ENCODE data around the gene KIAA0232. TPM values are rescaled to one million over a fixed set of nuclear protein-coding genes. Genes with fewer than 3 reads are reported as not detected.

The KIAA0232 gene
- total RNA-seq, 4 donors from 2014 or later, result 19.8 to 73.6 (median 49.5) TPM

DNA sequence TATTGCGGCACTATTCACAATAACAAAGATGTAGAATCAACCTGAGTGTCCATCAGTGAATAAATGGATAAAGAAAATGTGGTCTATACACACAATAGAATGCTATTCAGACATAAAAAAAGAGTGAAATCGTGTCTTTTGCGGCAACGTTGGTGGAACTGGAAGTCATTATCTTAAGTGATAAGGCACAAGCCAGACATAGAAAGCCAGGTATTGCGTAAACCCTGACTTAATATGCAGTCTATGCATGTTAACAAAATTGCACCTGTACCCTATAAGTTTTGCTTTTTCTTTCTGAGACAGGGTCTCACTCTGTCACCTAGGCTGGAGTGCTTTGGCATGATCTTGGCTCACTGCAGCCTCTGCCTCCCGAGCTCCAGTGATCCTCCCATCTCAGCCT is 28.6 kb downstream of the KIAA0232 start:
- Histone ChIP-seq H3K4me3 (no peak overlapping the region), H3K4me1 (peaks cover 0 to 20% (median 0%) of the 10 kb centered on the region in 4 donors), H3K27me3 (no peaks in the 10 kb centered on the region), H3K36me3 (no peaks in the 10 kb centered on the region), H3K27ac (no peak overlapping the region), H3K9me3 (no peaks in the 10 kb centered on the region)
- TF ChIP-seq POLR2A (IDR thresholded peaks at IDR 0.05), result no peak
- TF ChIP-seq, protein P1, sequence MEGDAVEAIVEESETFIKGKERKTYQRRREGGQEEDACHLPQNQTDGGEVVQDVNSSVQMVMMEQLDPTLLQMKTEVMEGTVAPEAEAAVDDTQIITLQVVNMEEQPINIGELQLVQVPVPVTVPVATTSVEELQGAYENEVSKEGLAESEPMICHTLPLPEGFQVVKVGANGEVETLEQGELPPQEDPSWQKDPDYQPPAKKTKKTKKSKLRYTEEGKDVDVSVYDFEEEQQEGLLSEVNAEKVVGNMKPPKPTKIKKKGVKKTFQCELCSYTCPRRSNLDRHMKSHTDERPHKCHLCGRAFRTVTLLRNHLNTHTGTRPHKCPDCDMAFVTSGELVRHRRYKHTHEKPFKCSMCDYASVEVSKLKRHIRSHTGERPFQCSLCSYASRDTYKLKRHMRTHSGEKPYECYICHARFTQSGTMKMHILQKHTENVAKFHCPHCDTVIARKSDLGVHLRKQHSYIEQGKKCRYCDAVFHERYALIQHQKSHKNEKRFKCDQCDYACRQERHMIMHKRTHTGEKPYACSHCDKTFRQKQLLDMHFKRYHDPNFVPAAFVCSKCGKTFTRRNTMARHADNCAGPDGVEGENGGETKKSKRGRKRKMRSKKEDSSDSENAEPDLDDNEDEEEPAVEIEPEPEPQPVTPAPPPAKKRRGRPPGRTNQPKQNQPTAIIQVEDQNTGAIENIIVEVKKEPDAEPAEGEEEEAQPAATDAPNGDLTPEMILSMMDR (IDR thresholded peaks at IDR 0.05), result no peak
- DNase-seq, result no peak

DNA sequence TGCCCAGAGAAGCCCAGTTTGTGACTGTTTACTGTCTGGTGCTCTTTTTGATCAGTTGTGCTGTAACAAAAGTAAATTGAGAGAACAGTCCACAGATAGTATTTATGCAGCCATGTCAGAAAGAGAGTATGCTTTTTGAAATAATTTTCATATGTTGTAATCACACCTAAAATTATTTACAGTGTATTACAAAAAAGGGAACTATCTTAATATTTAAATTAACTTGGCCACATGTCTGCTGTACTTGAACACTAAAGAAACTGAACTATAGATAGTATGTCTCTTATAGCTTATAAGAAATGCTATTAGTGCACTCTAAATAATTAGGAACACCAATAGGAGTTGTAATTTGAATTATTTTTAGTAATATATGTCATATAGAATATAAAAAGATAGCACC is 30.2 kb downstream of the KIAA0232 start:
- no peak for TF ChIP-seq POLR2A (IDR thresholded peaks at IDR 0.05)
- Histone ChIP-seq H3K4me1 (peaks cover 0 to 11% (median 0%) of the 10 kb centered on the region in 4 donors), H3K4me3 (no peak overlapping the region), H3K27me3 (no peaks in the 10 kb centered on the region), H3K9me3 (no peaks in the 10 kb centered on the region), H3K27ac (no peak overlapping the region), H3K36me3 (no peaks in the 10 kb centered on the region)
- DNase-seq, result no peak

DNA sequence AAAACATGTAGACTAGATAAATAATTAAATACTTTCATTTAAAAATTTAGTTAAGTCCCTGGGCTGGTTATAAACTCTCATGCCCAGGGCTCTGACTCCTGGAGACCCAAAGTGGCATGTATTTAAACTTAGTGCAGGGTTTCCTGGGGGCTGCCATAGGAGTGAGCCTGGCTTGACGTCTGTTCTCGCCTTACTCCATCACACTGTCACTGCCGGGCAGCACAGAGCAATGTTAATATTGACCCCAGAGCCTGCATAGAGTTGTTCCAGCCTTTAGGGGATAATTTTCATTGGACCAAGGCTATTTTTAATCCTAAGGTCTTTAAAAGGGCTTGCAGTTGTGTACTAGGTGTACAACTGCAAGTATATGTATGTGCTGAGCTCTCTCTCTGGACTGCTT is 31.2 kb downstream of the KIAA0232 start:
- Histone ChIP-seq H3K36me3 (no peaks in the 10 kb centered on the region), H3K27me3 (no peaks in the 10 kb centered on the region), H3K4me1 (peaks cover 0 to 2% (median 0%) of the 10 kb centered on the region in 4 donors), H3K27ac (no peak overlapping the region), H3K9me3 (no peaks in the 10 kb centered on the region), H3K4me3 (no peak overlapping the region)
- no peak for DNase-seq
- TF ChIP-seq POLR2A (IDR thresholded peaks at IDR 0.05), result no peak
- TF ChIP-seq, protein P1 (IDR thresholded peaks at IDR 0.05), result no peak

DNA sequence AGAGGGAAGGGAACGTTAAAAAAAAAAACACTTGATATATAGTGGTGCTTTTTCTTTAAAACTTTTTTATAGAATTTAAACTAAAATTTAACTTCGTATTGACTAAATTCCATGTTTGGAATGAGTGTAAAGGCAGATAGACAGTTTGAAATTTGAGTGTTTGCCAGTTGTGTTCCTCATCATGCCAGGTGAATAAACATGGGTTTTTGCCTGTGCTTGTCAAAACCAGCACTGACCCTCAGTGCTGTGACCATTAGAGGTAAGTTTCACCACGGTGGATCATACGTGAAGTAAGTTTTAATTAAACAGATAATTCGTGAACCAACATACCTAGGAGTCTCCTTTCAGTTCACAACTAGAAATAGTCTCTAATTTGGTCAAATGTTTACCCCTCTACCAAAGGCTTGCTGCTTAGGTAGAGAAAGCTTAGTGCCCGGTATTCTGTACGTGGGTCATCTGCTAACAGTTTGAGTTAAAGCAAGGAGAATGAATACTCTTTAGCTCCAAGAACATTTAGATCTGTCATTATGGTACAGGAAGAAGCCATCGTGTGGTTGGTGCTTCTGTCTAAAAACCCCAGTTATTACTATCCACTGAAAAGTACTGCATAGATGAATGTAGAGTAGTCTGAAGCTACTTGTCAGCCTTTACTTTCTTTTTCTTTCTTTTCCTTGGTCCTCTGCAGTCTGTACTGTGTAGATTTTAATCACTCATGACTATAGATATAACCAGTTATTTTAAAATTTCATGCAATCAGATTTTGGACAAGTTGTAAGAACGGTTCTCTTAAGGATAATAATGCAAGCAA is 32.7 kb downstream of the KIAA0232 start:
- H3K27ac ChIP-seq, result no peak overlapping the region
- TF ChIP-seq, protein P1 (IDR thresholded peaks at IDR 0.05), result no peak
- no peak for TF ChIP-seq POLR2A (IDR thresholded peaks at IDR 0.05)
- no peaks in the 10 kb centered on the region for H3K36me3 ChIP-seq
- no peaks in the 10 kb centered on the region for H3K27me3 ChIP-seq
- DNase-seq, result no peak
- no peak overlapping the region for H3K4me3 ChIP-seq
- H3K4me1 ChIP-seq, result no peaks in the 10 kb centered on the region
- H3K9me3 ChIP-seq, result no peaks in the 10 kb centered on the region

DNA sequence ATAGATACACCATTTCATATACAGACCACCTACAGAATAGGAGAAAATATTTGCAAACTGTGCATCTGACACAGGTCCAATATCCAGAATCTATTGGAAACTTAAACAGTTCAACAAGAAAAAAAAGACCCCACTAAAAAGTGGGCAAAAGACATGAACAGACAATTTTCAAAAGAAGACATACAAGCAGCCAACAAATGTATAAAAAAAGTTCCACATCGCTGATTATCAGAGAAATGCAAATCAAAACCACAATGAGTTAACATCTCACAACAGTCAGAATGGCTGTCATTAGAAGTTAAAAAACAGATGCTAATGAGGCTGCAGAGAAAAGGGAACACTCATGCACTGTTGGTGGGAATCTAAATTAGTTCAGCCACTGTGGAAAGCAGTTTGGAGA is 36.8 kb downstream of the KIAA0232 start:
- Histone ChIP-seq H3K9me3 (peaks cover 0 to 9% (median 0%) of the 10 kb centered on the region in 4 donors), H3K4me1 (no peaks in the 10 kb centered on the region), H3K36me3 (peaks cover 0 to 3% (median 0%) of the 10 kb centered on the region in 3 donors), H3K27ac (no peak overlapping the region), H3K27me3 (no peaks in the 10 kb centered on the region), H3K4me3 (no peak overlapping the region)
- DNase-seq, result no peak
- TF ChIP-seq, protein P1 (IDR thresholded peaks at IDR 0.05), result no peak
- TF ChIP-seq POLR2A (IDR thresholded peaks at IDR 0.05), result no peak

DNA sequence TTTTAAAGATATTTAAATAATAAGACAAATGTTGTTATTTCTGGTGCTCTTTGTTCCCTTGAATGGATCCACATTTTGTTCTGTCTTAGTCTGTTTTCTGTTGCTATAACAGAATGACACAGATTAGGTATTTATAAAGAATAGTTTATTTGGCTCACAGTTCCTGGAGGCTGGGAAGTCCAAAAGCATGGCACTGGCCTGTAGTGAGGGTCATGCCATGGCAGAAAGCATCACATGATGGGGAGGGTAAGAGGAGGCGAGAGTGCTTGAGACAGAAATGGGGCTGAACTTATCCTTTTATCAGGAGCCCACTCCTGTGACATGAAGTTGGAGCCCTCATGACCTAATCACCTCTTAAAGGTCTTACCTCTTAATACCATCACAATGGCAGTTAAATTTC is 38.2 kb downstream of the KIAA0232 start:
- no peaks in the 10 kb centered on the region for H3K4me1 ChIP-seq
- DNase-seq, result no peak
- TF ChIP-seq POLR2A (IDR thresholded peaks at IDR 0.05), result no peak
- TF ChIP-seq, protein P1 (IDR thresholded peaks at IDR 0.05), result no peak

More for the DNA sequence above, 38.2 kb downstream of the KIAA0232 start:
- Histone ChIP-seq H3K27me3 (no peaks in the 10 kb centered on the region), H3K36me3 (peaks cover 0 to 17% (median 0%) of the 10 kb centered on the region in 3 donors), H3K27ac (no peak overlapping the region), H3K4me3 (no peak overlapping the region), H3K9me3 (peaks cover 0 to 9% (median 0%) of the 10 kb centered on the region in 4 donors)
